Lung (tissue), 12 donors: ENCODE data around the gene ZHX3. TPM values are rescaled to one million over a fixed set of nuclear protein-coding genes. Genes with fewer than 3 reads are reported as not detected.

Source experiments
- ATAC-seq: fragments of 200-7000 bp; cut with Tn5 transposase; one replicate; pipeline ENCODE4 v1.9.1; 2020; ENCODE audit warnings: moderate number of reproducible peaks; ENCODE audit not compliant: insufficient read depth, low FRiP score
- DNase-seq, 3 donors: peaks; one replicate each; pipeline ENCODE4 v3.0.0-alpha.2; 2013 to 2017
- H3K27ac ChIP-seq, 2 donors: one replicate each; pipeline ENCODE4 v1.5.1; 2013; ENCODE audit warnings: mild to moderate bottlenecking in 2 of 2, moderate library complexity in 2 of 2, control low read depth in 1 of 2, inconsistent platforms in 1 of 2, low read depth in 1 of 2, low read length in 1 of 2
- H3K27me3 ChIP-seq, 3 donors: one replicate each; pipeline ENCODE4 v1.5.1; 2013; ENCODE audit warnings: low read length in 2 of 3; ENCODE audit not compliant: control insufficient read depth in 3 of 3, insufficient read depth in 3 of 3
- H3K36me3 ChIP-seq, 4 donors: one replicate each; pipeline ENCODE4 v1.5.1; 2013; ENCODE audit warnings: low read length in 4 of 4, mild to moderate bottlenecking in 1 of 4, moderate library complexity in 1 of 4; ENCODE audit not compliant: control insufficient read depth in 4 of 4, insufficient read depth in 4 of 4
- H3K4me1 ChIP-seq, 5 donors: one replicate each; pipeline ENCODE4 v1.5.1; 2013; ENCODE audit warnings: low read length in 5 of 5, mild to moderate bottlenecking in 2 of 5, moderate library complexity in 1 of 5; ENCODE audit not compliant: control insufficient read depth in 5 of 5, insufficient read depth in 5 of 5
- H3K4me3 ChIP-seq: one replicate; pipeline ENCODE4 v1.5.1; 2013; ENCODE audit warnings: mild to moderate bottlenecking, control low read depth, moderate library complexity
- H3K9ac ChIP-seq, 2 donors: one replicate each; pipeline ENCODE4 v1.5.1; 2013; ENCODE audit warnings: low read length in 2 of 2, control low read depth in 1 of 2; ENCODE audit not compliant: insufficient read depth in 1 of 2
- H3K9me3 ChIP-seq, 4 donors: one replicate each; pipeline ENCODE4 v1.5.1; 2013; ENCODE audit warnings: low read length in 3 of 4, mild to moderate bottlenecking in 1 of 4, moderate library complexity in 1 of 4; ENCODE audit not compliant: control insufficient read depth in 4 of 4, insufficient read depth in 3 of 4
- WGBS, 2 donors: extraction: QIAGEN DNeasy Blood & Tissue Kit; methylation state at CpG; one replicate each; pipeline ENCODE4 v1.1.7; 2013; 5-methylcytosine and 5-hydroxymethylcytosine counted together
- polyA plus RNA-seq, 2 donors: library from polyadenylated mRNA; stranded (reverse); fragments of 200-250 nt; gene quantifications; one replicate each; pipeline ENCODE4 v1.2.1, GENCODE V29; 2013
- total RNA-seq, 2 donors: library from RNA; depleted of rRNA in 1 of 2; stranded (reverse); fragments of >200 nt in 1 of 2; gene quantifications; one replicate each; pipeline ENCODE4 v1.2.1, GENCODE V29; 2014 to 2021
- TF ChIP-seq, protein P1 (sequence below): IDR thresholded peaks from 2 replicates; pipeline ENCODE4 v1.5.1; 2012; ENCODE audit warnings: mild to moderate bottlenecking; ENCODE audit errors: control extremely low read depth, extremely low read depth
- donor health status: control.
- donor health status: control.
- donor health status: Bipolar disorder and iron deficiency.
- donor health status: healthy.
- donor health status: DM: yes; HTN: yes; CAD: no.

ZHX3 gene
- total and polyA plus RNA-seq, 4 donors, result 8.3 to 48.2 (median 18.0) TPM

DNA sequence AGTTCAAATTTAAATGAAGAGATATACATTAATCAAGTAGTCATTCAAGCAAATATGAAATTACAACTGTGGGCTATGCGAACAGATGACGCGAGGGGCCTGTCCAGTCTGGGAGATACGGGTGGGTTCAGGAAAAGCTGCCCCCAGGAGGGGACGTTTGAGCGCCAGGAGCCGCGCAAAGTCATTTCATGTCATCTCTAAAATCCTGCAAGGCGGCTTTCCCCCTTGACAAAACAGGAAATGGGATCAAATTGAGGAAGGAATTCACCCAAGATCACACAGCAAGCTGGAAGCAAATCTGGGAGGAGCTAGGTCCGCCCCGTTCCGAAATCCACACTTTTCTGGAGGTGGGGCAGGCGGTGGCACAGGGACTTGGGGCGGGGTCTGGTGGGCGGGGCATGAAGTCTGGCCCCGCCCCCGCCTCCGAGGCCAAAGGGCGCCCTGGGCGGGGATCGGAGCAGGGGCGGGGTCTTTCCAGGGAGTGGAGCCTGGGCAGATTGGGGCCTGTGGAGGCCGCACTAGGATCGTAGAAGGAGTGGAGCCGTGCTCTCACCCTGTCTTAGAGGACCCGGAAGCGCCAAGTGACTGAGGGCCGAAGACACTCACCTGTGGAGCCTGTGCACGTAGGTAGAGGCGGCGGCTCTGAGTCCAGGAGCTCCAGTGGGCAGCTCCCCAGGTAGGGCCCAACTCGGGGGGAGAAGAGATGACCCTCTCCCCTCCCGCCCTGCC, 23.0 kb upstream of the ZHX3 start, which contains the start of gene LPIN3:
Gene LPIN3 (plus strand): TSS at position 495 of the 729 bp plus-strand sequence. CDS start 4,983 bp downstream, outside the sequence.
- Histone ChIP-seq H3K36me3 (no peaks in the 10 kb centered on the region), H3K9me3 (peaks cover 0 to 1% (median 0%) of the 10 kb centered on the region in 4 donors), H3K27ac (peak within 1 kb of the TSS; percentile 73 to 75), H3K4me3 (peak within 1 kb of the TSS; percentile 12), H3K27me3 (no peaks in the 10 kb centered on the region), H3K4me1 (peaks cover 0 to 11% (median 0%) of the 10 kb centered on the region in 5 donors), H3K9ac (peak within 1 kb of the TSS; percentile 8 to 61)
- 14 to 16% methylated on average over 33 of the region's 33 CpGs for WGBS, 2 donors
- TF ChIP-seq, protein P1, sequence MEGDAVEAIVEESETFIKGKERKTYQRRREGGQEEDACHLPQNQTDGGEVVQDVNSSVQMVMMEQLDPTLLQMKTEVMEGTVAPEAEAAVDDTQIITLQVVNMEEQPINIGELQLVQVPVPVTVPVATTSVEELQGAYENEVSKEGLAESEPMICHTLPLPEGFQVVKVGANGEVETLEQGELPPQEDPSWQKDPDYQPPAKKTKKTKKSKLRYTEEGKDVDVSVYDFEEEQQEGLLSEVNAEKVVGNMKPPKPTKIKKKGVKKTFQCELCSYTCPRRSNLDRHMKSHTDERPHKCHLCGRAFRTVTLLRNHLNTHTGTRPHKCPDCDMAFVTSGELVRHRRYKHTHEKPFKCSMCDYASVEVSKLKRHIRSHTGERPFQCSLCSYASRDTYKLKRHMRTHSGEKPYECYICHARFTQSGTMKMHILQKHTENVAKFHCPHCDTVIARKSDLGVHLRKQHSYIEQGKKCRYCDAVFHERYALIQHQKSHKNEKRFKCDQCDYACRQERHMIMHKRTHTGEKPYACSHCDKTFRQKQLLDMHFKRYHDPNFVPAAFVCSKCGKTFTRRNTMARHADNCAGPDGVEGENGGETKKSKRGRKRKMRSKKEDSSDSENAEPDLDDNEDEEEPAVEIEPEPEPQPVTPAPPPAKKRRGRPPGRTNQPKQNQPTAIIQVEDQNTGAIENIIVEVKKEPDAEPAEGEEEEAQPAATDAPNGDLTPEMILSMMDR, result no peak
- ATAC-seq, result peak; percentile 93
- peak; percentile 87 to 91 (median 89) for DNase-seq

DNA sequence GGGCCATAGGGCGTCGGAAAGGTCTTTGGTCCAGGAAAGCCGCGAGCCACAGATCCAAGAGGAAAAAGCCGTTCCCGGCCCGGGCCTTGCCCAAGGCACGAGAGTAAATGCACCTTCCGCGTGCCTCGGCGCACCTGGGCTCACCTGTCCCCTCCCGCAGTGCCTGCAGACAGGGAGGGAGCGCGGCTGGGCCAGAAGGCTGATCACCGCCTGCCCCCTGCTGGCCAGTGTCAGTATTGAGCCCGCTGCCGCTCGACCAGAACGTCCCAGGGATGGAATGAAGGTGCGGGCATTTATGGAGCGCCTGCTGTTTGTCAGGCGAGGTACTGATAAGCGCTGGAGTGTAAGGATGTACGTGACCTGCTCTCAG, 22.4 kb upstream of the ZHX3 start:
- H3K4me1 ChIP-seq, result peaks cover 0 to 12% (median 2%) of the 10 kb centered on the region in 5 donors

DNA sequence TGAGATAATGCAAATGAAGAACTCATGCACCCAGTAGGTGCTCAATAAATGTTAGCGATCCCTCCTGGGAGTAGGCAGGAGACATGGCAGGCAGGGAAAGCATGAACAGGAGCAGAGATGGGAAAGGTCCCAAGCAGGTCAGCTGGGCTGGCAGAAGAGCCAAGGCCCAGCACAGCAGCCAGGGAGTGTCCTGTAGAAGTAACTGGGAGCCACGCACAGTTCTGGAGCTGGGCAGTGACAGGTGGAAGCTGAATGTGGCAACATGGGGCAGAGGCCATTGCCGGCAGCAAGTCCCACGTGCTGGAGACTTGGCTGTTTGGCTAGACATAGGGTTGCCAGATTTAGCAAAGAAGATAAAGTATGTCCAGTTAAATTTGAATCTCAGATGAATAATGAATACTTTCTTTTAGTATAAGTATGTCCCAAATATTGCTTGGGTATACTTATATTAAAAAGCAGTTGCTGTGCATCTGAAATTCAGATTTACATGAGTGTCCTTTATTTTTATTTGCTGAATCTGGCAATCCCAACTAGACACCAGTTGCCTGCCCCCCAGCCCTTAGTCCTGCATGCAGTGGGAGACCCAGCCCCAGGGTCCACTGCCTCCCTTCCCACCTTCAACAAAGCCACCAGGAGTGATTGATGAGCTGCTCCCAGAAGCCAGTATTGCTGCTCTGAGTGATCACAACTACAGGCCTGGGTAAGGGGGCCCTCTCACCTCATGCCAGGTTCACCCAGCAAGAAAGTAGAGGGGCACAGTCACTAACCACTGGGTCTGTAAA, 19.4 kb upstream of the ZHX3 start:
- WGBS, 2 donors, result 94 to 96% methylated on average over 4 of the region's 4 CpGs

More for the DNA sequence above, 22.4 kb upstream of the ZHX3 start:
- H3K36me3 ChIP-seq, result no peaks in the 10 kb centered on the region
- TF ChIP-seq, protein P1, result peak; percentile 98
- H3K9me3 ChIP-seq, result peaks cover 0 to 1% (median 0%) of the 10 kb centered on the region in 4 donors
- peak; percentile 79 for ATAC-seq
- peak overlapping the region; percentile 73 to 75 for H3K27ac ChIP-seq
- H3K27me3 ChIP-seq, result no peaks in the 10 kb centered on the region
- peak overlapping the region in 1 of 2 donors; percentile 51 for H3K9ac ChIP-seq
- WGBS, 2 donors, result 6% methylated on average over 25 of the region's 25 CpGs
- DNase-seq, result peak; percentile 76 to 81 (median 81)
- H3K4me3 ChIP-seq, result no peak overlapping the region

More for the DNA sequence above, 19.4 kb upstream of the ZHX3 start:
- H3K4me3 ChIP-seq, result no peak overlapping the region
- H3K9ac ChIP-seq, result no peak overlapping the region
- no peak for ATAC-seq
- no peaks in the 10 kb centered on the region for H3K36me3 ChIP-seq
- peaks cover 0 to 1% (median 0%) of the 10 kb centered on the region in 4 donors for H3K9me3 ChIP-seq
- no peak for DNase-seq
- peaks cover 0 to 22% (median 6%) of the 10 kb centered on the region in 5 donors for H3K4me1 ChIP-seq
- no peaks in the 10 kb centered on the region for H3K27me3 ChIP-seq
- TF ChIP-seq, protein P1, result no peak
- H3K27ac ChIP-seq, result no peak overlapping the region
